ENCODE data around the gene ANKUB1.
"Not testable (repeated sequence)": the region's sequence is repeated elsewhere in the genome, so short reads cannot be mapped to it uniquely, and the experiment has no call there.

The ANKUB1 gene

DNA sequence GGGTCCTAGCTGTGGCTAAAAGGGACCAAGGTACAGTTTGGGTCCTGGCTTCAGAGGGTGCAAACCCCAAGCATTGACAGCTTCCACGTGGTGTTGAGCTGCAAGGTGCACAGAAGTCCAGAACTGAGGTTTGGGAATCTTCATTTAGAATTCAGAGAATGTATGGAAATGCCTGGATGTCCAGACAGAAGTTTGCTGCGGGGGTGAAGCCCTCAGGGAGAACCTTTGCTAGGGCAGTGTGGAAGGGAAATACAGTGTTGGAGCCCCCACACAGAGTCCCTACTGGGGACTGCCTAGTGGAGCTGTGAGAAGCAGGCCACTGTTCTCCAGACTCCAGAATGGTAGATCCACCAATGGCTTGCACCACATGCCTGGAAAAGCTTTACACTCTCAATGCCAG is 38.5 kb upstream of the ANKUB1 start:
- Histone ChIP-seq H3K9me3 (ENCODE audit: control insufficient read depth, insufficient read depth, low read length) (peaks cover 46% of the 10 kb centered on the region), H4K20me1 (ENCODE audit: control insufficient read depth, insufficient read depth, low read depth, low read length) (no peaks in the 10 kb centered on the region)

DNA sequence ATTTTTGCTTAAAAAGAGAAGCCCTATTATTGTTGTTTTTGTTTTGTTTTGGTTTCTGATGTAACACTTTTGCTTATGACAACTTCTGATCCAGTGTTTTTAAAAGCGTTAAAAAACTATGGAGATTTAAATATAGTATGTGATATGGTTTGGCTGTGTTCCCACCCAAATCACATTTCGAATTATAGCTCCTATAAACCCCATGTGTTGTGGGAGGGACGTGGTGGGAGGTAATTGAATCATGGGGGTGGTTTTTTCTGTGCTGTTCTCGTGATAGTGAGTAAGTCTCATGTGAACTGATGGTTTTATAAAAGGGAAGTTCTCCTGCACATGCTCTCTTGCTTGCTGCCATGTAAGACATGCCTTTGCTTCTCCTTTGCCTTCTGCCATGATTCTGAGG is 37.3 kb upstream of the ANKUB1 start:
- Histone ChIP-seq H3K79me2 (ENCODE audit: control insufficient read depth, low read length) (peaks cover 86% of the 10 kb centered on the region), H3K9me3 (ENCODE audit: control insufficient read depth, insufficient read depth, low read length) (peaks cover 42% of the 10 kb centered on the region)
- not testable (repeated sequence) for H3K9me2 ChIP-seq (replicated peaks; ENCODE audit: control insufficient read depth, low read length); H3K4me1 ChIP-seq (ENCODE audit: control insufficient read depth, low read length); H3K4me3 ChIP-seq (ENCODE audit: low read length); H3K36me3 ChIP-seq (ENCODE audit: control insufficient read depth, low read length); H3K27ac ChIP-seq (ENCODE audit: low read depth, low read length); H4K20me1 ChIP-seq (ENCODE audit: control insufficient read depth, insufficient read depth, low read depth, low read length); H3F3A ChIP-seq (ENCODE audit: control insufficient read depth, insufficient read depth); H3K27me3 ChIP-seq (ENCODE audit: control insufficient read depth, low read length); H3K4me2 ChIP-seq (ENCODE audit: low read length)

More for the DNA sequence above, 38.5 kb upstream of the ANKUB1 start:
- TF ChIP-seq EZH2phosphoT487 (IDR thresholded peaks at IDR 0.05; ENCODE audit: borderline replicate concordance, low read length) = no peak
- TF ChIP-seq, protein P1, sequence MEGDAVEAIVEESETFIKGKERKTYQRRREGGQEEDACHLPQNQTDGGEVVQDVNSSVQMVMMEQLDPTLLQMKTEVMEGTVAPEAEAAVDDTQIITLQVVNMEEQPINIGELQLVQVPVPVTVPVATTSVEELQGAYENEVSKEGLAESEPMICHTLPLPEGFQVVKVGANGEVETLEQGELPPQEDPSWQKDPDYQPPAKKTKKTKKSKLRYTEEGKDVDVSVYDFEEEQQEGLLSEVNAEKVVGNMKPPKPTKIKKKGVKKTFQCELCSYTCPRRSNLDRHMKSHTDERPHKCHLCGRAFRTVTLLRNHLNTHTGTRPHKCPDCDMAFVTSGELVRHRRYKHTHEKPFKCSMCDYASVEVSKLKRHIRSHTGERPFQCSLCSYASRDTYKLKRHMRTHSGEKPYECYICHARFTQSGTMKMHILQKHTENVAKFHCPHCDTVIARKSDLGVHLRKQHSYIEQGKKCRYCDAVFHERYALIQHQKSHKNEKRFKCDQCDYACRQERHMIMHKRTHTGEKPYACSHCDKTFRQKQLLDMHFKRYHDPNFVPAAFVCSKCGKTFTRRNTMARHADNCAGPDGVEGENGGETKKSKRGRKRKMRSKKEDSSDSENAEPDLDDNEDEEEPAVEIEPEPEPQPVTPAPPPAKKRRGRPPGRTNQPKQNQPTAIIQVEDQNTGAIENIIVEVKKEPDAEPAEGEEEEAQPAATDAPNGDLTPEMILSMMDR (IDR thresholded peaks at IDR 0.05; ENCODE audit: low read depth, low read length, poor library complexity, severe bottlenecking) = no peak
- Histone ChIP-seq H3K27me3 (ENCODE audit: control insufficient read depth, low read length) (no peaks in the 10 kb centered on the region), H3K4me2 (ENCODE audit: low read length) (no peak overlapping the region), H3K4me3 (ENCODE audit: low read length) (no peak overlapping the region), H3K36me3 (ENCODE audit: control insufficient read depth, low read length) (peaks cover 6% of the 10 kb centered on the region; the same call in 1 of the 2 replicates), H3K9me2 (replicated peaks; ENCODE audit: control insufficient read depth, low read length) (no peaks in the 10 kb centered on the region), H3K27ac (ENCODE audit: low read depth, low read length) (no peak overlapping the region), H3F3A (ENCODE audit: control insufficient read depth, insufficient read depth) (no peaks in the 10 kb centered on the region), H3K79me2 (ENCODE audit: control insufficient read depth, low read length) (peaks cover 85% of the 10 kb centered on the region), H3K4me1 (ENCODE audit: control insufficient read depth, low read length) (no peaks in the 10 kb centered on the region)

DNA sequence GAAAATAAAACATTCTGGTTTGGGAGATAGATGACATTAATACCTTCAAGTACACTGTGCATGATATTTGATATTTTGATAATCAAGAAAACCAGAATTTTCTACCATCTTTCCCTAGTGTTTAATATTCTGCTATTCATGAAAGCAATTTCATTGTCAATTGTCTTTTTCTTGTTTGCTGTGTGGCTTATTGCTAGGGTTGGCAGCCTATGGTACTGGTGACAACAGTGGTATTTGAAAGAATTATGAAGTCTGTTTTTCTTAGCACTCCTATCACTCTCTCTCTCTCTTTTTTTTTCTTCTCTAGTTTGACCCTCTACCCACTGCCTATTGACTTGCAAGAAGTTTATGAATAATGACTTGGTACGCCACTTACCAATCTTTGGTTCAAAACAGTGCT is 36.0 kb upstream of the ANKUB1 start:
- Histone ChIP-seq H3K27ac (ENCODE audit: low read depth, low read length) (no peak overlapping the region), H3K9me2 (replicated peaks; ENCODE audit: control insufficient read depth, low read length) (no peaks in the 10 kb centered on the region), H3K4me1 (ENCODE audit: control insufficient read depth, low read length) (no peaks in the 10 kb centered on the region), H3K36me3 (ENCODE audit: control insufficient read depth, low read length) (peaks cover 6% of the 10 kb centered on the region; the same call in 1 of the 2 replicates), H3F3A (ENCODE audit: control insufficient read depth, insufficient read depth) (no peaks in the 10 kb centered on the region), H3K4me2 (ENCODE audit: low read length) (no peak overlapping the region), H3K9me3 (ENCODE audit: control insufficient read depth, insufficient read depth, low read length) (peaks cover 35% of the 10 kb centered on the region), H3K27me3 (ENCODE audit: control insufficient read depth, low read length) (no peaks in the 10 kb centered on the region), H3K79me2 (ENCODE audit: control insufficient read depth, low read length) (peaks cover 86% of the 10 kb centered on the region), H3K4me3 (ENCODE audit: low read length) (no peak overlapping the region), H4K20me1 (ENCODE audit: control insufficient read depth, insufficient read depth, low read depth, low read length) (no peaks in the 10 kb centered on the region)
- no peak for TF ChIP-seq EZH2phosphoT487 (IDR thresholded peaks at IDR 0.05; ENCODE audit: borderline replicate concordance, low read length)

DNA sequence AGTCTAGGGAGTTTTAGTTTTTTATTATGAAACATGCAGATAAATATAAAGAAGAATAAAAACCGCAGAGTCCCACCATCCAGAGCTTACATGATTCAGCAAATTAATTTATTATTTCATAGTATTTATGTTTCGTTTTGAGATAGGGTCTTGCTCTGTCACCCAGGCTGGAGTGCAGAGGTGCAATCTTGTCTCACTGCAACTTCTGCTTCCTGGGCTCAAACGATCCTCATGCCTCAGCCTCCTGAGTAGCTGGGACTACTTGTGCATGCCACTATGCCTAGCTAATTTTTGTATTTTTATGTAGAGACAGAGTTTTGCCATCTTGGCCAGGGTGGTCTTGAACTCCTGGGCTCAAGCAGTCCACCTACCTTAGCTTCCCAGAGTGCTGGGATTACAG is 34.3 kb upstream of the ANKUB1 start:
- Histone ChIP-seq H3K9me3 (ENCODE audit: control insufficient read depth, insufficient read depth, low read length) (peaks cover 28% of the 10 kb centered on the region), H3K4me2 (ENCODE audit: low read length) (no peak overlapping the region), H3K4me1 (ENCODE audit: control insufficient read depth, low read length) (no peaks in the 10 kb centered on the region), H3K27me3 (ENCODE audit: control insufficient read depth, low read length) (no peaks in the 10 kb centered on the region), H3K27ac (ENCODE audit: low read depth, low read length) (no peak overlapping the region), H4K20me1 (ENCODE audit: control insufficient read depth, insufficient read depth, low read depth, low read length) (no peaks in the 10 kb centered on the region), H3F3A (ENCODE audit: control insufficient read depth, insufficient read depth) (no peaks in the 10 kb centered on the region), H3K79me2 (ENCODE audit: control insufficient read depth, low read length) (peaks cover 88% of the 10 kb centered on the region), H3K4me3 (ENCODE audit: low read length) (no peak overlapping the region), H3K36me3 (ENCODE audit: control insufficient read depth, low read length) (peaks cover 10% of the 10 kb centered on the region), H3K9me2 (replicated peaks; ENCODE audit: control insufficient read depth, low read length) (no peaks in the 10 kb centered on the region)
- TF ChIP-seq, protein P1 (IDR thresholded peaks at IDR 0.05; ENCODE audit: low read depth, low read length, poor library complexity, severe bottlenecking) = no peak
- TF ChIP-seq EZH2phosphoT487 (IDR thresholded peaks at IDR 0.05; ENCODE audit: borderline replicate concordance, low read length) = no peak

Measured in DOHH2 (cell line).